Measurements from ENCODE around the gene LDLRAD4.

DNA sequence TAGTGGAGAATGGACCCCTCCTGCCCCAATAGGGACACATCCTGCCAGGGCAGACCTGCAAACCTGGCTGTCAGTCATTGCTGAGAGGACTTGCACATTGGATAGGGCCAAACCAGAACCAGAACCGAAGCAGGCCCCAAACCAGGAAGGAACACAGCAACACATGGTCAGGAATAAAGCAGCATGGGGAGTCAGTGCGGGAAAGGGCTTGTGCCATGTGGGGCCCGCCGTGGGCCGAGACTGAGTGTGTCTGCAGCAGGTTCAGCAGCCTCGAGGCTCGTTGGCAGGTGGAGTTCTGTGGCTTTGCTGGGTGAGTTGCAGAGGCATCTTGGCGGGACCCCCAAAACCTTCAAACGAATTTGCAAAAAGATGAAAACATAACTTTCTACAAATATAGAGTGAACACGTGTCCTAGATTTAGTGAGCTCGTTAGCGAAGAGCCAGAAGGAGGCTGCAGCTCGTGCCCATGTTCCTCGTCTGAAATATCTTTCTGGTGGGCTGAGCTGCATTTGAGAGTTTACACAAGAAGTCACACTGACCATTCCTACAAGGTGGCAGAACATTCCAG, 44.9 kb upstream of the LDLRAD4 start:
- TF ChIP-seq, protein P1, sequence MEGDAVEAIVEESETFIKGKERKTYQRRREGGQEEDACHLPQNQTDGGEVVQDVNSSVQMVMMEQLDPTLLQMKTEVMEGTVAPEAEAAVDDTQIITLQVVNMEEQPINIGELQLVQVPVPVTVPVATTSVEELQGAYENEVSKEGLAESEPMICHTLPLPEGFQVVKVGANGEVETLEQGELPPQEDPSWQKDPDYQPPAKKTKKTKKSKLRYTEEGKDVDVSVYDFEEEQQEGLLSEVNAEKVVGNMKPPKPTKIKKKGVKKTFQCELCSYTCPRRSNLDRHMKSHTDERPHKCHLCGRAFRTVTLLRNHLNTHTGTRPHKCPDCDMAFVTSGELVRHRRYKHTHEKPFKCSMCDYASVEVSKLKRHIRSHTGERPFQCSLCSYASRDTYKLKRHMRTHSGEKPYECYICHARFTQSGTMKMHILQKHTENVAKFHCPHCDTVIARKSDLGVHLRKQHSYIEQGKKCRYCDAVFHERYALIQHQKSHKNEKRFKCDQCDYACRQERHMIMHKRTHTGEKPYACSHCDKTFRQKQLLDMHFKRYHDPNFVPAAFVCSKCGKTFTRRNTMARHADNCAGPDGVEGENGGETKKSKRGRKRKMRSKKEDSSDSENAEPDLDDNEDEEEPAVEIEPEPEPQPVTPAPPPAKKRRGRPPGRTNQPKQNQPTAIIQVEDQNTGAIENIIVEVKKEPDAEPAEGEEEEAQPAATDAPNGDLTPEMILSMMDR (IDR thresholded peaks at IDR 0.05; ENCODE audit: insufficient read depth, low read length), result no peak
- TF ChIP-seq, protein P2, sequence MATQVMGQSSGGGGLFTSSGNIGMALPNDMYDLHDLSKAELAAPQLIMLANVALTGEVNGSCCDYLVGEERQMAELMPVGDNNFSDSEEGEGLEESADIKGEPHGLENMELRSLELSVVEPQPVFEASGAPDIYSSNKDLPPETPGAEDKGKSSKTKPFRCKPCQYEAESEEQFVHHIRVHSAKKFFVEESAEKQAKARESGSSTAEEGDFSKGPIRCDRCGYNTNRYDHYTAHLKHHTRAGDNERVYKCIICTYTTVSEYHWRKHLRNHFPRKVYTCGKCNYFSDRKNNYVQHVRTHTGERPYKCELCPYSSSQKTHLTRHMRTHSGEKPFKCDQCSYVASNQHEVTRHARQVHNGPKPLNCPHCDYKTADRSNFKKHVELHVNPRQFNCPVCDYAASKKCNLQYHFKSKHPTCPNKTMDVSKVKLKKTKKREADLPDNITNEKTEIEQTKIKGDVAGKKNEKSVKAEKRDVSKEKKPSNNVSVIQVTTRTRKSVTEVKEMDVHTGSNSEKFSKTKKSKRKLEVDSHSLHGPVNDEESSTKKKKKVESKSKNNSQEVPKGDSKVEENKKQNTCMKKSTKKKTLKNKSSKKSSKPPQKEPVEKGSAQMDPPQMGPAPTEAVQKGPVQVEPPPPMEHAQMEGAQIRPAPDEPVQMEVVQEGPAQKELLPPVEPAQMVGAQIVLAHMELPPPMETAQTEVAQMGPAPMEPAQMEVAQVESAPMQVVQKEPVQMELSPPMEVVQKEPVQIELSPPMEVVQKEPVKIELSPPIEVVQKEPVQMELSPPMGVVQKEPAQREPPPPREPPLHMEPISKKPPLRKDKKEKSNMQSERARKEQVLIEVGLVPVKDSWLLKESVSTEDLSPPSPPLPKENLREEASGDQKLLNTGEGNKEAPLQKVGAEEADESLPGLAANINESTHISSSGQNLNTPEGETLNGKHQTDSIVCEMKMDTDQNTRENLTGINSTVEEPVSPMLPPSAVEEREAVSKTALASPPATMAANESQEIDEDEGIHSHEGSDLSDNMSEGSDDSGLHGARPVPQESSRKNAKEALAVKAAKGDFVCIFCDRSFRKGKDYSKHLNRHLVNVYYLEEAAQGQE (IDR thresholded peaks at IDR 0.05; ENCODE audit: insufficient replicate concordance, low read depth), result no peak
- no peak for TF ChIP-seq GABPA (IDR thresholded peaks at IDR 0.05; ENCODE audit: low read depth)
- TF ChIP-seq POLR2AphosphoS5 (IDR thresholded peaks at IDR 0.05; ENCODE audit: low read depth), result no peak
- TF ChIP-seq SPI1 (IDR thresholded peaks at IDR 0.05; ENCODE audit: borderline replicate concordance, low read depth), result no peak

Measured in HL-60 (cell line).